ENCODE measurements around the gene UPK1A. TPM values are rescaled to one million over a fixed set of nuclear protein-coding genes. Genes with fewer than 3 reads are reported as not detected.

The UPK1A gene
- polyA plus RNA-seq, 1 donor from 2014 or later = not detected

DNA sequence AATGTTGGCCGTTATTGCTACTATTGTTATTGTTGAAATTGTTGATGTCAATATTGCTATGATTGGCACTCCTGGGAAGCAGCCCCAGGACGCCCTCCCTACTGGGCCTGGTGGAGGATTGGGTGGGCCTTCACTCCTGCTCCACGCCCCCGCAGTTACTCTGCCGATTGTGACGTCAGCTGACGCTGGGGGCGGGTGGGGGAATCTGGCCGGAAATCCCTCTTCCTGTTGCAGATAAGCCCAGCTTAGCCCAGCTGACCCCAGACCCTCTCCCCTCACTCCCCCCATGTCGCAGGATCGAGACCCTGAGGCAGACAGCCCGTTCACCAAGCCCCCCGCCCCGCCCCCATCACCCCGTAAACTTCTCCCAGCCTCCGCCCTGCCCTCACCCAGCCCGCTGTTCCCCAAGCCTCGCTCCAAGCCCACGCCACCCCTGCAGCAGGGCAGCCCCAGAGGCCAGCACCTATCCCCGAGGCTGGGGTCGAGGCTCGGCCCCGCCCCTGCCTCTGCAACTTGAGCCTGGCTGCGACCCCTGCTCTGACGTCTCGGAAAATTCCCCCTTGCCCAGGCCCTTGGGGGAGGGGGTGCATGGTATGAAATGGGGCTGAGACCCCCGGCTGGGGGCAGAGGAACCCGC, 24.7 kb upstream of the UPK1A start, which contains the start of gene ETV2:
Gene ETV2 (plus strand): TSS at position 231 of the 637 bp plus-strand sequence. CDS start 716 bp downstream, outside the sequence.
- Histone ChIP-seq H3K9ac (ENCODE audit: low read length) (no peak within 1 kb of the TSS), H3K4me2 (ENCODE audit: low read length) (no peak within 1 kb of the TSS), H2AFZ (ENCODE audit: low read depth, low read length) (no peak within 1 kb of the TSS), H3K9me3 (ENCODE audit: low read length) (no peaks in the 10 kb centered on the region), H3K27me3 (ENCODE audit: insufficient read depth, low read depth, low read length) (peaks cover 22% of the 10 kb centered on the region), H3K79me2 (replicated peaks; ENCODE audit: insufficient read depth, low read length) (no peaks in the 10 kb centered on the region), H3K27ac (ENCODE audit: low read length) (no peak within 1 kb of the TSS), H3F3A (ENCODE audit: insufficient read depth, low read length, poor library complexity, severe bottlenecking) (no peaks in the 10 kb centered on the region), H3K9me2 (ENCODE audit: insufficient read depth, low read length) (no peaks in the 10 kb centered on the region), H4K20me1 (ENCODE audit: insufficient read depth) (no peaks in the 10 kb centered on the region), H3K36me3 (ENCODE audit: insufficient read depth, low read length) (no peaks in the 10 kb centered on the region), H3K4me3 (ENCODE audit: low read length) (no peak within 1 kb of the TSS)
- TF ChIP-seq EP300 (conservative IDR thresholded peaks at IDR 0.05; ENCODE audit: poor library complexity, severe bottlenecking) (no peak), SMC3 (conservative IDR thresholded peaks at IDR 0.05; ENCODE audit: poor library complexity) (no peak), POLR2AphosphoS5 (IDR thresholded peaks at IDR 0.05) (no peak), EZH2 (IDR thresholded peaks at IDR 0.05; ENCODE audit: borderline replicate concordance, insufficient read depth, low read length, poor library complexity, severe bottlenecking) (no peak), TAF1 (IDR thresholded peaks at IDR 0.05; ENCODE audit: low read depth) (no peak)
- TF ChIP-seq, protein P1, sequence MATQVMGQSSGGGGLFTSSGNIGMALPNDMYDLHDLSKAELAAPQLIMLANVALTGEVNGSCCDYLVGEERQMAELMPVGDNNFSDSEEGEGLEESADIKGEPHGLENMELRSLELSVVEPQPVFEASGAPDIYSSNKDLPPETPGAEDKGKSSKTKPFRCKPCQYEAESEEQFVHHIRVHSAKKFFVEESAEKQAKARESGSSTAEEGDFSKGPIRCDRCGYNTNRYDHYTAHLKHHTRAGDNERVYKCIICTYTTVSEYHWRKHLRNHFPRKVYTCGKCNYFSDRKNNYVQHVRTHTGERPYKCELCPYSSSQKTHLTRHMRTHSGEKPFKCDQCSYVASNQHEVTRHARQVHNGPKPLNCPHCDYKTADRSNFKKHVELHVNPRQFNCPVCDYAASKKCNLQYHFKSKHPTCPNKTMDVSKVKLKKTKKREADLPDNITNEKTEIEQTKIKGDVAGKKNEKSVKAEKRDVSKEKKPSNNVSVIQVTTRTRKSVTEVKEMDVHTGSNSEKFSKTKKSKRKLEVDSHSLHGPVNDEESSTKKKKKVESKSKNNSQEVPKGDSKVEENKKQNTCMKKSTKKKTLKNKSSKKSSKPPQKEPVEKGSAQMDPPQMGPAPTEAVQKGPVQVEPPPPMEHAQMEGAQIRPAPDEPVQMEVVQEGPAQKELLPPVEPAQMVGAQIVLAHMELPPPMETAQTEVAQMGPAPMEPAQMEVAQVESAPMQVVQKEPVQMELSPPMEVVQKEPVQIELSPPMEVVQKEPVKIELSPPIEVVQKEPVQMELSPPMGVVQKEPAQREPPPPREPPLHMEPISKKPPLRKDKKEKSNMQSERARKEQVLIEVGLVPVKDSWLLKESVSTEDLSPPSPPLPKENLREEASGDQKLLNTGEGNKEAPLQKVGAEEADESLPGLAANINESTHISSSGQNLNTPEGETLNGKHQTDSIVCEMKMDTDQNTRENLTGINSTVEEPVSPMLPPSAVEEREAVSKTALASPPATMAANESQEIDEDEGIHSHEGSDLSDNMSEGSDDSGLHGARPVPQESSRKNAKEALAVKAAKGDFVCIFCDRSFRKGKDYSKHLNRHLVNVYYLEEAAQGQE (IDR thresholded peaks at IDR 0.05; ENCODE audit: borderline replicate concordance) = no peak

DNA sequence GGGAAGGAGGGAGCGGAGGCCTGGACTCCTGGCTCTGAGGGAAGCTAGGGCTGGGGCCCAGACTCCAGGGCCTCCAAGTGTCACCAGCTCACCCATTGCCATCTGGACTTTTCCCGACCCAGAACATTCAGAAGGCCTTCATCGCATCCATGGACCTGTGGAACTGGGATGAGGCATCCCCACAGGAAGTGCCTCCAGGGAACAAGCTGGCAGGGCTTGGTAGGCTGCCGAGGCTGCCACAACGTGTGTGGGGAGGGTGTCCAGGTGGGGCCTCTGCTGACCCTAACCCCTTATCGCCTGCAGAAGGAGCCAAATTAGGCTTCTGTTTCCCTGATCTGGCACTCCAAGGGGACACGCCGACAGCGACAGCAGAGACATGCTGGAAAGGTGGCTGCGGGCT, 24.0 kb upstream of the UPK1A start:
- no peaks in the 10 kb centered on the region for H3K79me2 ChIP-seq (replicated peaks; ENCODE audit: insufficient read depth, low read length)
- no peaks in the 10 kb centered on the region for H3K9me2 ChIP-seq (ENCODE audit: insufficient read depth, low read length)
- H3F3A ChIP-seq (ENCODE audit: insufficient read depth, low read length, poor library complexity, severe bottlenecking) = no peaks in the 10 kb centered on the region
- no peaks in the 10 kb centered on the region for H3K9me3 ChIP-seq (ENCODE audit: low read length)
- TF ChIP-seq EZH2 (IDR thresholded peaks at IDR 0.05; ENCODE audit: borderline replicate concordance, insufficient read depth, low read length, poor library complexity, severe bottlenecking) = no peak
- TF ChIP-seq MXI1 (conservative IDR thresholded peaks at IDR 0.05; ENCODE audit: poor library complexity, severe bottlenecking) = no peak
- no peak for TF ChIP-seq RAD21 (conservative IDR thresholded peaks at IDR 0.05)
- TF ChIP-seq EP300 (conservative IDR thresholded peaks at IDR 0.05; ENCODE audit: poor library complexity, severe bottlenecking) = no peak
- TF ChIP-seq TAF1 (IDR thresholded peaks at IDR 0.05; ENCODE audit: low read depth) = no peak
- no peak for TF ChIP-seq POLR2AphosphoS5 (IDR thresholded peaks at IDR 0.05)
- TF ChIP-seq, protein P2, sequence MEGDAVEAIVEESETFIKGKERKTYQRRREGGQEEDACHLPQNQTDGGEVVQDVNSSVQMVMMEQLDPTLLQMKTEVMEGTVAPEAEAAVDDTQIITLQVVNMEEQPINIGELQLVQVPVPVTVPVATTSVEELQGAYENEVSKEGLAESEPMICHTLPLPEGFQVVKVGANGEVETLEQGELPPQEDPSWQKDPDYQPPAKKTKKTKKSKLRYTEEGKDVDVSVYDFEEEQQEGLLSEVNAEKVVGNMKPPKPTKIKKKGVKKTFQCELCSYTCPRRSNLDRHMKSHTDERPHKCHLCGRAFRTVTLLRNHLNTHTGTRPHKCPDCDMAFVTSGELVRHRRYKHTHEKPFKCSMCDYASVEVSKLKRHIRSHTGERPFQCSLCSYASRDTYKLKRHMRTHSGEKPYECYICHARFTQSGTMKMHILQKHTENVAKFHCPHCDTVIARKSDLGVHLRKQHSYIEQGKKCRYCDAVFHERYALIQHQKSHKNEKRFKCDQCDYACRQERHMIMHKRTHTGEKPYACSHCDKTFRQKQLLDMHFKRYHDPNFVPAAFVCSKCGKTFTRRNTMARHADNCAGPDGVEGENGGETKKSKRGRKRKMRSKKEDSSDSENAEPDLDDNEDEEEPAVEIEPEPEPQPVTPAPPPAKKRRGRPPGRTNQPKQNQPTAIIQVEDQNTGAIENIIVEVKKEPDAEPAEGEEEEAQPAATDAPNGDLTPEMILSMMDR (IDR thresholded peaks at IDR 0.05; ENCODE audit: poor library complexity, severe bottlenecking) = no peak
- no peak overlapping the region for H2AFZ ChIP-seq (ENCODE audit: low read depth, low read length)
- H3K4me2 ChIP-seq (ENCODE audit: low read length) = no peak overlapping the region
- peaks cover 22% of the 10 kb centered on the region for H3K27me3 ChIP-seq (ENCODE audit: insufficient read depth, low read depth, low read length)
- no peaks in the 10 kb centered on the region for H3K36me3 ChIP-seq (ENCODE audit: insufficient read depth, low read length)
- no peak overlapping the region for H3K27ac ChIP-seq (ENCODE audit: low read length)
- H3K9ac ChIP-seq (ENCODE audit: low read length) = no peak overlapping the region
- H4K20me1 ChIP-seq (ENCODE audit: insufficient read depth) = no peaks in the 10 kb centered on the region
- no peak overlapping the region for H3K4me3 ChIP-seq (ENCODE audit: low read length)

Data from neural cell (in vitro differentiated cells).